Measurements from ENCODE around the gene CLC.

DNA sequence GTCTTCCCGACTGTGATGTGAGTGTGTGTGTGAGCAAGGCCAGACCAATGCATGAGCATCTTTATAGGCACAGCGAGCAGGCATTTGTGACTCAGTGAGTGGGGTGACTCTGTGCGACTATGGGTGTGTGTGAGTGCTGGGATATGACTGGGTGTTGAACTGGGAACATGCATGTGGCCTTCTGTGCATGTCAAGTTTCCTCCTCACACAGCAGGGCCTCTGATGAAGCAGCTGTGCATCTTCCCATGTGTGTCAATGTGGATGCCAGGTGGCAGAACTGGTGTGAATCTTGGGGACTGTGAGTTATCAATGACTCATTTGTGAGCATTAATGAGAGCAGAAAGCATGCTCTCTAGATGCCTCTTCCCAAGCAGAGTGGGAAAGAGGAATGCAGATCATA is 45.7 kb downstream of the CLC start:
- TF ChIP-seq GATA2 (IDR thresholded peaks at IDR 0.05; ENCODE audit: low read depth, low read length) (no peak), GATA3 (IDR thresholded peaks at IDR 0.05; ENCODE audit: low read depth, low read length) (no peak)

Data from SH-SY5Y (cell line).